K562 (cell line): ENCODE results near the gene CHAMP1. TPM values are rescaled to one million over a fixed set of nuclear protein-coding genes. Genes with fewer than 3 reads are reported as not detected.

Experiments
- ATAC-seq: fragments of 200-7000 bp; cut with Tn5 transposase; 3 replicates; pipeline ENCODE4 v1.9.1; 2020; ENCODE audit warnings: moderate library complexity
- BruUV-seq: library from RNA; stranded (reverse); fragments of 400-500 nt; replicated peaks from 2 replicates; lab custom pipeline; 2021; lab: Mats Ljungman, UMichigan
- CTCF ChIA-PET: fragments of 300-600 bp; formaldehyde crosslinking; extraction: SDS; loops from one replicate; lab custom pipeline; 2021; ENCODE audit warnings: low intra/inter-chr PET ratio; lab: Yijun Ruan, JAX
- POLR2A ChIA-PET: fragments of 300-600, 350-650 bp; sonication (Branson Sonifier 250); formaldehyde crosslinking; extraction: SDS; loops from one replicate; lab custom pipeline; 2021; ENCODE audit warnings: antibody characterized with exemption, inconsistent platforms; lab: Yijun Ruan, JAX
- DNase-seq, 4 experiments: peaks; one replicate each; pipeline versions ENCODE4 v3.0.0 to v3.0.0-alpha.2; 2011 to 2018; ENCODE audit warnings: low spot score in 3 of 4, mixed read lengths in 3 of 4; ENCODE audit errors: extremely low read depth in 1 of 4
- FAIRE-seq: peaks from 2 replicates; lab custom pipeline; 2011; peaks lifted over from hg19 to GRCh38; lab: Jason Lieb, UNC
- H2AFZ ChIP-seq: 2 replicates; pipeline ENCODE4 v1.6.0; 2011; ENCODE audit warnings: low read depth, low read length, control low read depth, inconsistent platforms
- H3K27ac ChIP-seq: fragments of 200-600 bp; 3 replicates; pipeline ENCODE4 v1.8.0; 2011; ENCODE audit warnings: low read depth, mild to moderate bottlenecking, control low read depth, inconsistent platforms, low read length, moderate library complexity, mixed read lengths; ENCODE audit errors: extremely low read depth
- H3K27me3 ChIP-seq, 2 experiments: fragments of 300-600 bp in 1 of 2; 2 replicates in 1 of 2; 3 replicates in 1 of 2; pipeline versions ENCODE4 v1.6.0 to v1.8.0; 2011; ENCODE audit warnings: inconsistent platforms in 2 of 2, low read length in 2 of 2, mild to moderate bottlenecking in 1 of 2, mixed read lengths in 1 of 2, moderate library complexity in 1 of 2; ENCODE audit not compliant: control insufficient read depth in 2 of 2, insufficient read depth in 2 of 2
- H3K36me3 ChIP-seq: fragments of 300-600 bp; 3 replicates; pipeline ENCODE4 v1.8.0; 2011; ENCODE audit warnings: mild to moderate bottlenecking, low read length, inconsistent platforms; ENCODE audit not compliant: control insufficient read depth, insufficient read depth
- H3K4me1 ChIP-seq, 2 experiments: fragments of 200-600 bp in 1 of 2; replicated peaks in 1 of 2; 2 replicates in 1 of 2; 3 replicates in 1 of 2; pipeline versions ENCODE4 v1.5.1 to v1.8.0; 2011; ENCODE audit warnings: inconsistent platforms in 2 of 2, low read length in 2 of 2, mild to moderate bottlenecking in 1 of 2, mixed read lengths in 1 of 2, moderate library complexity in 1 of 2; ENCODE audit not compliant: control insufficient read depth in 2 of 2, insufficient read depth in 2 of 2
- H3K4me2 ChIP-seq: 2 replicates; pipeline ENCODE4 v1.6.1; 2011; ENCODE audit warnings: low read length, control low read depth, inconsistent platforms, mixed read lengths; ENCODE audit not compliant: insufficient read depth
- H3K4me3 ChIP-seq: fragments of 200-600 bp; sonication (generic), shearing (Covaris generic); 2 replicates; pipeline ENCODE4 v1.5.1; 2016; ENCODE audit warnings: control low read depth, inconsistent platforms
- H3K79me2 ChIP-seq: fragments of 200-600 bp; 3 replicates; pipeline ENCODE4 v1.8.0; 2011; ENCODE audit warnings: low read length, inconsistent platforms; ENCODE audit not compliant: control insufficient read depth, insufficient read depth
- H3K9ac ChIP-seq, 2 experiments: 2 replicates each; pipeline versions ENCODE4 v1.6.0 to v1.6.1; 2011; ENCODE audit warnings: low read depth in 2 of 2, low read length in 2 of 2, control low read depth in 1 of 2, inconsistent platforms in 1 of 2, mild to moderate bottlenecking in 1 of 2, mixed read lengths in 1 of 2; ENCODE audit not compliant: insufficient read depth in 1 of 2
- H3K9me1 ChIP-seq: one replicate; pipeline ENCODE4 v1.6.0; 2011; ENCODE audit warnings: inconsistent platforms, mild to moderate bottlenecking, low read length, moderate library complexity; ENCODE audit not compliant: control insufficient read depth, insufficient read depth
- H3K9me3 ChIP-seq: replicated peaks from 2 replicates; pipeline ENCODE4 v1.5.1; 2011; ENCODE audit warnings: low read depth, low read length, inconsistent platforms; ENCODE audit not compliant: control insufficient read depth, insufficient read depth
- H4K20me1 ChIP-seq: replicated peaks from 2 replicates; pipeline ENCODE4 v1.6.1; 2011; ENCODE audit warnings: low read length, inconsistent platforms, mixed read lengths; ENCODE audit not compliant: control insufficient read depth, insufficient read depth
- BACH1 ChIP-seq: fragments of 200-800 bp; sonication (Bioruptor generic); IDR thresholded peaks from 2 replicates; pipeline ENCODE4 v1.6.1; 2016; ENCODE audit warnings: missing genetic modification characterization, missing compliant biosample characterization
- CCAR2 ChIP-seq: fragments of 200-400 bp; formaldehyde crosslinking; IDR thresholded peaks from 2 replicates; pipeline ENCODE4 v1.6.1; 2017; ENCODE audit warnings: mild to moderate bottlenecking, low read depth, low read length
- E2F5 ChIP-seq: sonication (generic); formaldehyde crosslinking; IDR thresholded peaks from 2 replicates; pipeline ENCODE4 v1.8.0; 2022; ENCODE audit warnings: mild to moderate bottlenecking, missing genetic modification reagents
- FOXK1 ChIP-seq: sonication (generic); formaldehyde crosslinking; IDR thresholded peaks from 2 replicates; pipeline ENCODE4 v1.8.0; 2022; ENCODE audit warnings: missing genetic modification reagents, mild to moderate bottlenecking, borderline replicate concordance
- GABPB1 ChIP-seq: sonication (generic); formaldehyde crosslinking; IDR thresholded peaks from 2 replicates; pipeline ENCODE4 v1.8.0; 2022; ENCODE audit warnings: mild to moderate bottlenecking, missing genetic modification reagents
- GATA2 ChIP-seq: sonication (generic); formaldehyde crosslinking; IDR thresholded peaks from 2 replicates; pipeline ENCODE4 v1.4.0; 2020; ENCODE audit warnings: mild to moderate bottlenecking, missing genetic modification reagents
- ID3 ChIP-seq, 2 experiments: fragments of 250-450 bp in 1 of 2; fragments of 450-650 bp in 1 of 2; sonication (Bioruptor Pico) in 1 of 2; IDR thresholded peaks; 2 replicates each; pipeline versions ENCODE4 v1.6.1 to v1.8.0; 2016 to 2021; ENCODE audit warnings: mild to moderate bottlenecking in 2 of 2, moderate library complexity in 2 of 2, missing compliant biosample characterization in 1 of 2, missing genetic modification characterization in 1 of 2
- PCBP1 ChIP-seq: fragments of 200-400 bp; formaldehyde crosslinking; IDR thresholded peaks from 2 replicates; pipeline ENCODE4 v1.6.1; 2018; ENCODE audit warnings: mild to moderate bottlenecking, low read depth, low read length; ENCODE audit not compliant: poor library complexity, severe bottlenecking
- PRMT5 ChIP-seq: sonication (generic); formaldehyde crosslinking; IDR thresholded peaks from 2 replicates; pipeline ENCODE4 v1.5.0; 2020; ENCODE audit warnings: missing genetic modification reagents
- RBM14 ChIP-seq: fragments of 200-400 bp; formaldehyde crosslinking; IDR thresholded peaks from 2 replicates; pipeline ENCODE4 v1.6.1; 2018; ENCODE audit warnings: low read depth, mild to moderate bottlenecking, low read length, moderate library complexity, borderline replicate concordance; ENCODE audit not compliant: insufficient read depth
- SLC30A9 ChIP-seq: fragments of 250-450 bp; sonication (Bioruptor Pico); IDR thresholded peaks from 2 replicates; pipeline ENCODE4 v1.8.0; 2022; ENCODE audit warnings: mild to moderate bottlenecking, moderate library complexity
- STAT5A ChIP-seq: IDR thresholded peaks from 2 replicates; pipeline ENCODE4 v1.6.1; 2012; ENCODE audit warnings: low read length, inconsistent platforms, borderline replicate concordance
- TCF7 ChIP-seq: sonication (generic); IDR thresholded peaks from 2 replicates; pipeline ENCODE4 v1.6.1; 2016; ENCODE audit warnings: antibody characterized with exemption, borderline replicate concordance
- ZNF316 ChIP-seq: fragments of 450-650 bp; IDR thresholded peaks from 2 replicates; pipeline ENCODE4 v1.6.1; 2016
- ZNF444 ChIP-seq: fragments of 250-450 bp; sonication (Bioruptor Pico); IDR thresholded peaks from 2 replicates; pipeline ENCODE4 v1.4.0; 2020; ENCODE audit warnings: mild to moderate bottlenecking, moderate library complexity
- in situ Hi-C: fragments of 300-500 bp; cut with MboI; formaldehyde crosslinking; loops from 4 replicates; pipeline ENCODE4 v1.15.0; 2018; ENCODE audit warnings: inconsistent platforms, mixed read lengths
- intact Hi-C: fragments of 100-400 bp; cut with micrococcal nuclease; formaldehyde crosslinking; loops from 2 replicates; pipeline ENCODE4 v1.14.2; 2022
- polyA plus RNA-seq, 8 experiments: library from polyadenylated mRNA; depleted of rRNA in 4 of 8; stranded (reverse) in 5 of 8; unstranded in 3 of 8; fragments of >200 nt; fragmentation: Nextera tagmentation in 2 of 8; fragmentation: Illumina TruSeq in 1 of 8; extraction: Ambion mirVana in 2 of 8; extraction: Trizol in 1 of 8; gene quantifications; 2 replicates each; pipeline versions ENCODE4 v1.2.1 to v1.2.3, GENCODE V29; 2011 to 2014; ENCODE audit warnings: inconsistent platforms in 1 of 8, missing spikeins in 1 of 8
- total RNA-seq, 7 experiments: library from RNA; depleted of rRNA in 6 of 7; stranded (reverse); fragments of >200 nt in 6 of 7; fragmentation: Illumina TruSeq in 2 of 7; extraction: Trizol in 2 of 7; gene quantifications; 2 replicates each; pipeline versions ENCODE4 v1.2.1 to v1.2.3, GENCODE V29; 2011 to 2021; ENCODE audit warnings: low replicate concordance in 1 of 7
- TF ChIP-seq, protein P1 (sequence below): sonication (generic); formaldehyde crosslinking; IDR thresholded peaks from 2 replicates; pipeline ENCODE4 v1.8.0; 2022; ENCODE audit warnings: missing genetic modification reagents, mild to moderate bottlenecking, borderline replicate concordance
- TF ChIP-seq, protein P2 (sequence below), 2 experiments: fragments of 450-650 bp in 1 of 2; sonication (generic) in 1 of 2; formaldehyde crosslinking; conservative IDR thresholded peaks; 2 replicates each; pipeline versions ENCODE4 v1.4.0 to v1.8.1; 2020 to 2022; ENCODE audit warnings: mild to moderate bottlenecking in 1 of 2, missing genetic modification reagents in 1 of 2

Gene CHAMP1
- total and polyA plus RNA-seq, 9 of the 15 experiments (the other 6 are each of a cell fraction or from before 2014, with no cell fraction given), result 0.70 to 40.6 (median 15.3) TPM

DNA sequence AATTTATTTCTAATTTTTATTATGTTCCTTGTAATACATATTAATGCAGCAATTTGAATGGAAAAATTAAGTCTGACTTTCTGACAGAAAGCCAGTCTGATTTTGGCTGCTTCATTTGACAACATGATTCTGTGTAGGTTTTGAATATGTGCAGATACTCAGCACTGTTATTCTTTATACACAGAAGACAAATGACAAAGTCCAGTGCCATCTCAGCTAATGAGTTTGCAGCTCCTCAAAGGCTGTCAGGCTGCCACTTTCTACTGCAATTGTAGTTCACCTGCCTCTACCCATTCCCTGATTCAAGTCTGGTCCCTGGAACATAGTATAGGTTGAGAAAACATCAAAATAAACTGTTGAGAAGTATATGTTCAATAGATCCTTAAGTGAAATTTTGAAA lies 2.9 kb upstream of the CHAMP1 start:
- FAIRE-seq, result no peak
- no peak overlapping the region for H3K4me2 ChIP-seq
- peak overlapping the region; percentile 25 for H2AFZ ChIP-seq
- intact Hi-C loops, result no loop called here
- in situ Hi-C loops, result no loop called here
- ChIA-PET CTCF (no interaction called here), POLR2A (interaction anchor here (0.6 kb wide), 1 partner anchor 458 kb away, joined by 3 read pairs; no protein-coding TSS in a partner anchor)
- no peaks in the 10 kb centered on the region for H3K9me3 ChIP-seq
- BruUV-seq, result no TSS peak
- ATAC-seq, result no peak
- no peak for DNase-seq
- peaks cover 5% of the 10 kb centered on the region; the same call in 1 of the 3 replicates for H3K36me3 ChIP-seq
- H3K27ac ChIP-seq, result no peak overlapping the region
- TF ChIP-seq E2F5 (no peak), ID3 (CRISPR knock-in tag; IDR thresholded peaks at IDR 0.05) (no peak), ID3 (tag; IDR thresholded peaks at IDR 0.05) (no peak), RBM14 (no peak), CCAR2 (no peak), STAT5A (no peak), GATA2 (CRISPR knock-in tag) (no peak), BACH1 (no peak), TCF7 (no peak), ZNF316 (no peak), FOXK1 (CRISPR knock-in tag) (no peak), PCBP1 (no peak), GABPB1 (CRISPR knock-in tag) (no peak), PRMT5 (CRISPR knock-in tag) (no peak), ZNF444 (CRISPR knock-in tag) (no peak), SLC30A9 (no peak)
- TF ChIP-seq, protein P1, sequence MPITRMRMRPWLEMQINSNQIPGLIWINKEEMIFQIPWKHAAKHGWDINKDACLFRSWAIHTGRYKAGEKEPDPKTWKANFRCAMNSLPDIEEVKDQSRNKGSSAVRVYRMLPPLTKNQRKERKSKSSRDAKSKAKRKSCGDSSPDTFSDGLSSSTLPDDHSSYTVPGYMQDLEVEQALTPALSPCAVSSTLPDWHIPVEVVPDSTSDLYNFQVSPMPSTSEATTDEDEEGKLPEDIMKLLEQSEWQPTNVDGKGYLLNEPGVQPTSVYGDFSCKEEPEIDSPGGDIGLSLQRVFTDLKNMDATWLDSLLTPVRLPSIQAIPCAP (CRISPR knock-in tag), result no peak
- TF ChIP-seq, protein P2, sequence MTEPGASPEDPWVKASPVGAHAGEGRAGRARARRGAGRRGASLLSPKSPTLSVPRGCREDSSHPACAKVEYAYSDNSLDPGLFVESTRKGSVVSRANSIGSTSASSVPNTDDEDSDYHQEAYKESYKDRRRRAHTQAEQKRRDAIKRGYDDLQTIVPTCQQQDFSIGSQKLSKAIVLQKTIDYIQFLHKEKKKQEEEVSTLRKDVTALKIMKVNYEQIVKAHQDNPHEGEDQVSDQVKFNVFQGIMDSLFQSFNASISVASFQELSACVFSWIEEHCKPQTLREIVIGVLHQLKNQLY (CRISPR knock-in tag; conservative IDR thresholded peaks at IDR 0.05), result no peak
- no peaks in the 10 kb centered on the region for H3K27me3 ChIP-seq
- H3K79me2 ChIP-seq, result peaks cover 35% of the 10 kb centered on the region
- H3K4me3 ChIP-seq, result no peak overlapping the region
- no peaks in the 10 kb centered on the region for H4K20me1 ChIP-seq
- no peaks in the 10 kb centered on the region for H3K9me1 ChIP-seq
- H3K9ac ChIP-seq, result no peak overlapping the region
- peaks cover 0 to 15% of the 10 kb centered on the region in 2 experiments; a peak in 4 of 5 replicates for H3K4me1 ChIP-seq
